Measurements from ENCODE around the gene VPS16. TPM values are rescaled to one million over a fixed set of nuclear protein-coding genes. Genes with fewer than 3 reads are reported as not detected.
"Not testable (repeated sequence)": the region's sequence is repeated elsewhere in the genome, so short reads cannot be mapped to it uniquely, and the experiment has no call there.

VPS16 gene
- total and polyA plus RNA-seq, 2 donors (not counting 1 experiment from before 2014, with no cell fraction given), result 32.9 to 46.1 TPM

GRCh38 chr20:2805689-2806350, 34.7 kb upstream of the VPS16 start:
- Histone ChIP-seq H3K79me2 (ENCODE audit: control insufficient read depth, insufficient read depth, low read length) (no peaks in the 10 kb centered on the region), H3K27ac (ENCODE audit: insufficient read depth, low read length) (no peak overlapping the region), H3K9me3 (ENCODE audit: control insufficient read depth, insufficient read depth, low read depth, low read length) (no peaks in the 10 kb centered on the region), H3K4me1 (ENCODE audit: control insufficient read depth, extremely low read depth, insufficient read depth, low read length) (peaks cover 2% of the 10 kb centered on the region), H3K27me3 (ENCODE audit: control insufficient read depth, insufficient read depth, low read length) (peaks cover 58% of the 10 kb centered on the region), H3K36me3 (ENCODE audit: control insufficient read depth, insufficient read depth, low read length) (no peaks in the 10 kb centered on the region), H4K20me1 (ENCODE audit: control insufficient read depth, extremely low read depth, insufficient read depth, low read length) (no peaks in the 10 kb centered on the region), H3K4me3 (replicated peaks in 1 of 4; ENCODE audit: control extremely low read depth in 1 of 4, insufficient read depth in 1 of 4, low read depth in 3 of 4, low read length in 4 of 4) (no peak overlapping the region), H3K4me2 (ENCODE audit: extremely low read depth, insufficient read depth, low read length) (no peak overlapping the region), H3K9ac (ENCODE audit: insufficient read depth, low read length) (no peak overlapping the region), H2AFZ (ENCODE audit: low read length) (no peak overlapping the region)
- DNase-seq (ENCODE audit: low read depth in 2 of 2), result peak in 1 of 2 donors; percentile 39
- peak; percentile 46 for TF ChIP-seq EZH2 (IDR thresholded peaks at IDR 0.05; ENCODE audit: low read length, missing control alignments)
- TF ChIP-seq CTCF (conservative IDR thresholded peaks at IDR 0.05 in 1 of 2, IDR thresholded peaks at IDR 0.05 in 1 of 2; ENCODE audit: low read depth in 1 of 2, low read length in 2 of 2), result no peak

- H3K4me2 ChIP-seq (ENCODE audit: extremely low read depth, insufficient read depth, low read length), result no peak overlapping the region
- no peak for TF ChIP-seq CTCF (conservative IDR thresholded peaks at IDR 0.05 in 1 of 2, IDR thresholded peaks at IDR 0.05 in 1 of 2; ENCODE audit: low read depth in 1 of 2, low read length in 2 of 2)
- no peak for TF ChIP-seq EZH2 (IDR thresholded peaks at IDR 0.05; ENCODE audit: low read length, missing control alignments)
- H3K27me3 ChIP-seq (ENCODE audit: control insufficient read depth, insufficient read depth, low read length), result peaks cover 53% of the 10 kb centered on the region
- H3K9me3 ChIP-seq (ENCODE audit: control insufficient read depth, insufficient read depth, low read depth, low read length), result no peaks in the 10 kb centered on the region
- H3K4me3 ChIP-seq (replicated peaks in 1 of 4; ENCODE audit: control extremely low read depth in 1 of 4, insufficient read depth in 1 of 4, low read depth in 3 of 4, low read length in 4 of 4), result no peak overlapping the region
- H3K4me1 ChIP-seq (ENCODE audit: control insufficient read depth, extremely low read depth, insufficient read depth, low read length), result peaks cover 2% of the 10 kb centered on the region
- H3K36me3 ChIP-seq (ENCODE audit: control insufficient read depth, insufficient read depth, low read length), result no peaks in the 10 kb centered on the region
- no peak overlapping the region for H2AFZ ChIP-seq (ENCODE audit: low read length)
- no peak overlapping the region for H3K9ac ChIP-seq (ENCODE audit: insufficient read depth, low read length)
- no peaks in the 10 kb centered on the region for H4K20me1 ChIP-seq (ENCODE audit: control insufficient read depth, extremely low read depth, insufficient read depth, low read length)
- no peak overlapping the region for H3K27ac ChIP-seq (ENCODE audit: insufficient read depth, low read length)
- no peaks in the 10 kb centered on the region for H3K79me2 ChIP-seq (ENCODE audit: control insufficient read depth, insufficient read depth, low read length)
- DNase-seq (ENCODE audit: low read depth in 2 of 2), result no peak
Observed at GRCh38 chr20:2806351-2806701, 34.2 kb upstream of the VPS16 start.

- H3K27ac ChIP-seq (ENCODE audit: insufficient read depth, low read length), result no peak overlapping the region
- H3K9ac ChIP-seq (ENCODE audit: insufficient read depth, low read length), result no peak overlapping the region
- DNase-seq (ENCODE audit: low read depth in 2 of 2), result no peak
- no peak overlapping the region for H2AFZ ChIP-seq (ENCODE audit: low read length)
- H4K20me1 ChIP-seq (ENCODE audit: control insufficient read depth, extremely low read depth, insufficient read depth, low read length), result no peaks in the 10 kb centered on the region
- peaks cover 2% of the 10 kb centered on the region for H3K4me1 ChIP-seq (ENCODE audit: control insufficient read depth, extremely low read depth, insufficient read depth, low read length)
- no peak for TF ChIP-seq EZH2 (IDR thresholded peaks at IDR 0.05; ENCODE audit: low read length, missing control alignments)
- no peak for TF ChIP-seq CTCF (conservative IDR thresholded peaks at IDR 0.05 in 1 of 2, IDR thresholded peaks at IDR 0.05 in 1 of 2; ENCODE audit: low read depth in 1 of 2, low read length in 2 of 2)
- no peaks in the 10 kb centered on the region for H3K9me3 ChIP-seq (ENCODE audit: control insufficient read depth, insufficient read depth, low read depth, low read length)
- peaks cover 47% of the 10 kb centered on the region for H3K27me3 ChIP-seq (ENCODE audit: control insufficient read depth, insufficient read depth, low read length)
- no peak overlapping the region for H3K4me3 ChIP-seq (replicated peaks in 1 of 4; ENCODE audit: control extremely low read depth in 1 of 4, insufficient read depth in 1 of 4, low read depth in 3 of 4, low read length in 4 of 4)
- H3K79me2 ChIP-seq (ENCODE audit: control insufficient read depth, insufficient read depth, low read length), result no peaks in the 10 kb centered on the region
- H3K4me2 ChIP-seq (ENCODE audit: extremely low read depth, insufficient read depth, low read length), result no peak overlapping the region
- H3K36me3 ChIP-seq (ENCODE audit: control insufficient read depth, insufficient read depth, low read length), result no peaks in the 10 kb centered on the region
Observed at GRCh38 chr20:2807019-2807418, 33.5 kb upstream of the VPS16 start.

- H4K20me1 ChIP-seq (ENCODE audit: control insufficient read depth, extremely low read depth, insufficient read depth, low read length); H3K4me2 ChIP-seq (ENCODE audit: extremely low read depth, insufficient read depth, low read length); H3K4me3 ChIP-seq (replicated peaks in 1 of 4; ENCODE audit: control extremely low read depth in 1 of 4, insufficient read depth in 1 of 4, low read depth in 3 of 4, low read length in 4 of 4); DNase-seq (ENCODE audit: low read depth in 2 of 2); H3K9me3 ChIP-seq (ENCODE audit: control insufficient read depth, insufficient read depth, low read depth, low read length); H2AFZ ChIP-seq (ENCODE audit: low read length); H3K9ac ChIP-seq (ENCODE audit: insufficient read depth, low read length); H3K27ac ChIP-seq (ENCODE audit: insufficient read depth, low read length); H3K79me2 ChIP-seq (ENCODE audit: control insufficient read depth, insufficient read depth, low read length); H3K36me3 ChIP-seq (ENCODE audit: control insufficient read depth, insufficient read depth, low read length); H3K4me1 ChIP-seq (ENCODE audit: control insufficient read depth, extremely low read depth, insufficient read depth, low read length): not testable (repeated sequence)
- peaks cover 39% of the 10 kb centered on the region for H3K27me3 ChIP-seq (ENCODE audit: control insufficient read depth, insufficient read depth, low read length)
Observed at GRCh38 chr20:2807929-2808328, 32.6 kb upstream of the VPS16 start.

Data from fibroblast of lung (primary cell).